ENCODE results near the gene FTO.

- TF ChIP-seq CTCF (IDR thresholded peaks at IDR 0.05), result no peak
- TF ChIP-seq POLR2A (IDR thresholded peaks at IDR 0.05), result no peak
- TF ChIP-seq POLR2AphosphoS5 (IDR thresholded peaks at IDR 0.05), result no peak
- TF ChIP-seq EP300 (IDR thresholded peaks at IDR 0.05; ENCODE audit: low read depth), result no peak
Observed at GRCh38 chr16:54121539-54122295, 417.8 kb downstream of the FTO start.
